HEK293 (cell line): ENCODE measurements around the gene CLMN.

Experiments
- BCL11A ChIP-seq: fragments of 450-650 bp; formaldehyde crosslinking; IDR thresholded peaks from 2 replicates; pipeline ENCODE4 v1.5.1; 2016; ENCODE audit warnings: low read depth, missing biosample characterization, missing genetic modification characterization
- CTCF ChIP-seq: fragments of 450-650 bp; formaldehyde crosslinking; IDR thresholded peaks from 2 replicates; pipeline ENCODE4 v1.5.1; 2016; ENCODE audit warnings: missing biosample characterization, missing genetic modification characterization
- ZNF292 ChIP-seq: fragments of 450-650 bp; formaldehyde crosslinking; IDR thresholded peaks from 2 replicates; pipeline ENCODE4 v1.5.1; 2016; ENCODE audit warnings: low read depth, missing biosample characterization, missing genetic modification characterization, borderline replicate concordance
- ZNF416 ChIP-seq: fragments of 450-650 bp; formaldehyde crosslinking; IDR thresholded peaks from 2 replicates; pipeline ENCODE4 v1.5.1; 2016; ENCODE audit warnings: missing biosample characterization, missing genetic modification characterization
- ZNF629 ChIP-seq: fragments of 450-650 bp; formaldehyde crosslinking; IDR thresholded peaks from 2 replicates; pipeline ENCODE4 v1.5.1; 2017; ENCODE audit warnings: missing biosample characterization, missing genetic modification characterization
- TF ChIP-seq, protein P1 (sequence below): fragments of 450-650 bp; formaldehyde crosslinking; IDR thresholded peaks from 2 replicates; pipeline ENCODE4 v1.5.1; 2017; ENCODE audit warnings: missing biosample characterization, mild to moderate bottlenecking, missing genetic modification characterization, moderate library complexity
- TF ChIP-seq, protein P2 (sequence below): fragments of 450-650 bp; formaldehyde crosslinking; IDR thresholded peaks from 2 replicates; pipeline ENCODE4 v1.5.1; 2016; ENCODE audit warnings: missing biosample characterization, missing genetic modification characterization, low read depth

GRCh38 chr14:95137164-95137803 lies 182.4 kb downstream of the CLMN start:
- no peak for TF ChIP-seq BCL11A (tag by site-specific recombination)
- no peak for TF ChIP-seq CTCF (tag by site-specific recombination)
- TF ChIP-seq, protein P1, sequence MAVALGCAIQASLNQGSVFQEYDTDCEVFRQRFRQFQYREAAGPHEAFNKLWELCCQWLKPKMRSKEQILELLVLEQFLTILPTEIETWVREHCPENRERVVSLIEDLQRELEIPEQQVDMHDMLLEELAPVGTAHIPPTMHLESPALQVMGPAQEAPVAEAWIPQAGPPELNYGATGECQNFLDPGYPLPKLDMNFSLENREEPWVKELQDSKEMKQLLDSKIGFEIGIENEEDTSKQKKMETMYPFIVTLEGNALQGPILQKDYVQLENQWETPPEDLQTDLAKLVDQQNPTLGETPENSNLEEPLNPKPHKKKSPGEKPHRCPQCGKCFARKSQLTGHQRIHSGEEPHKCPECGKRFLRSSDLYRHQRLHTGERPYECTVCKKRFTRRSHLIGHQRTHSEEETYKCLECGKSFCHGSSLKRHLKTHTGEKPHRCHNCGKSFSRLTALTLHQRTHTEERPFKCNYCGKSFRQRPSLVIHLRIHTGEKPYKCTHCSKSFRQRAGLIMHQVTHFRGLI (tag by site-specific recombination): no peak
- no peak for TF ChIP-seq ZNF629
- no peak for TF ChIP-seq ZNF292 (tag by site-specific recombination)
- TF ChIP-seq ZNF416 (tag by site-specific recombination): no peak
- TF ChIP-seq, protein P2, sequence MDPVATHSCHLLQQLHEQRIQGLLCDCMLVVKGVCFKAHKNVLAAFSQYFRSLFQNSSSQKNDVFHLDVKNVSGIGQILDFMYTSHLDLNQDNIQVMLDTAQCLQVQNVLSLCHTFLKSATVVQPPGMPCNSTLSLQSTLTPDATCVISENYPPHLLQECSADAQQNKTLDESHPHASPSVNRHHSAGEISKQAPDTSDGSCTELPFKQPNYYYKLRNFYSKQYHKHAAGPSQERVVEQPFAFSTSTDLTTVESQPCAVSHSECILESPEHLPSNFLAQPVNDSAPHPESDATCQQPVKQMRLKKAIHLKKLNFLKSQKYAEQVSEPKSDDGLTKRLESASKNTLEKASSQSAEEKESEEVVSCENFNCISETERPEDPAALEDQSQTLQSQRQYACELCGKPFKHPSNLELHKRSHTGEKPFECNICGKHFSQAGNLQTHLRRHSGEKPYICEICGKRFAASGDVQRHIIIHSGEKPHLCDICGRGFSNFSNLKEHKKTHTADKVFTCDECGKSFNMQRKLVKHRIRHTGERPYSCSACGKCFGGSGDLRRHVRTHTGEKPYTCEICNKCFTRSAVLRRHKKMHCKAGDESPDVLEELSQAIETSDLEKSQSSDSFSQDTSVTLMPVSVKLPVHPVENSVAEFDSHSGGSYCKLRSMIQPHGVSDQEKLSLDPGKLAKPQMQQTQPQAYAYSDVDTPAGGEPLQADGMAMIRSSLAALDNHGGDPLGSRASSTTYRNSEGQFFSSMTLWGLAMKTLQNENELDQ (tag by site-specific recombination): no peak
